A549 (cell line): ENCODE results near the gene PPP2R5A.

Experiments
- JUN ChIP-seq, 2 experiments: fragments of >200 bp; sonication (Bioruptor Twin); formaldehyde crosslinking; IDR thresholded peaks; 2 replicates in 1 of 2; 3 replicates in 1 of 2; pipeline ENCODE4 v1.6.1; 2016 to 2017
- POLR2A ChIP-seq: IDR thresholded peaks from 2 replicates; pipeline ENCODE4 v1.6.1; 2012; ENCODE audit warnings: mild to moderate bottlenecking, low read length
- TF ChIP-seq, protein P1 (sequence below): fragments of >200 bp; sonication (Bioruptor Twin); formaldehyde crosslinking; IDR thresholded peaks from 3 replicates; pipeline ENCODE4 v1.5.1; 2016

DNA sequence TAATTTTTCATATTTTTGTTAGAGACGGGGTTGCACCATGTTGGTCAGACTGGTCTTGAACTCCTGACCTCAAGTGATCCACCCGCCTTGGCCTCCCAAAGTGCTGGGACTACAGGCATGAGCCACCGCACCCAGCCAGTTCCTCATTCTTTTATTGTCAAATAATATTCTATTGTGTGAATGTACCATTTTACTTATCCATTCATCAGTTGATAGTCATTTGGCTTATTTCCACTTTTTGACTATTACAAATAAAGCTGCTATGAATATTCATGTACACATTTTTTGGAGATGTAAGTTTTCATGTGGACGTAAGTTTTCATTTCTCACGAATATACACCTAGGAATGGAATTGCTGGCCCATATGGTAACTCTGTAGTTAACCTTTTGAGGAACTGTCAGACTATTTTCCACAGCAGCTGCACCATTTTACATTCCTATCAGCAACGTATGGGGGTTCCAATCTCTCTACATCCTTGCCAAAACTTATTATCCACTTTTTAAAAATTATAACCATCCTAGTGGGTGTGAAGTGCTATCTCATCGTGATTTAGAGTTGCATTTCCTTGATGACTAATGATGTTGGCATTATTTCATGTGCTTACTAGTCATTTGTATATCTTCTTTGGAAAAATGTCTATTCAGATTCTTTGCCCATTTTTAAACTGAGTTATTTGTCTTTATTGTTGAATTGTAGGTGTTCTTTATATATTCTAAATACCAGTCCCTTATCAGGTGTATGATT, 116.8 kb downstream of the PPP2R5A start:
- TF ChIP-seq, protein P1, sequence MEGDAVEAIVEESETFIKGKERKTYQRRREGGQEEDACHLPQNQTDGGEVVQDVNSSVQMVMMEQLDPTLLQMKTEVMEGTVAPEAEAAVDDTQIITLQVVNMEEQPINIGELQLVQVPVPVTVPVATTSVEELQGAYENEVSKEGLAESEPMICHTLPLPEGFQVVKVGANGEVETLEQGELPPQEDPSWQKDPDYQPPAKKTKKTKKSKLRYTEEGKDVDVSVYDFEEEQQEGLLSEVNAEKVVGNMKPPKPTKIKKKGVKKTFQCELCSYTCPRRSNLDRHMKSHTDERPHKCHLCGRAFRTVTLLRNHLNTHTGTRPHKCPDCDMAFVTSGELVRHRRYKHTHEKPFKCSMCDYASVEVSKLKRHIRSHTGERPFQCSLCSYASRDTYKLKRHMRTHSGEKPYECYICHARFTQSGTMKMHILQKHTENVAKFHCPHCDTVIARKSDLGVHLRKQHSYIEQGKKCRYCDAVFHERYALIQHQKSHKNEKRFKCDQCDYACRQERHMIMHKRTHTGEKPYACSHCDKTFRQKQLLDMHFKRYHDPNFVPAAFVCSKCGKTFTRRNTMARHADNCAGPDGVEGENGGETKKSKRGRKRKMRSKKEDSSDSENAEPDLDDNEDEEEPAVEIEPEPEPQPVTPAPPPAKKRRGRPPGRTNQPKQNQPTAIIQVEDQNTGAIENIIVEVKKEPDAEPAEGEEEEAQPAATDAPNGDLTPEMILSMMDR = no peak
- TF ChIP-seq JUN (IDR thresholded peaks at IDR 0.05) (no peak), POLR2A (no peak)
